Neutrophil (primary cell): ENCODE data around the gene UBE2Q2.

Experiments
- H3K27ac ChIP-seq: fragments of 200-600 bp; sonication (generic); 2 replicates; pipeline ENCODE4 v1.5.1; 2016; ENCODE audit warnings: mild to moderate bottlenecking, moderate library complexity
- H3K27me3 ChIP-seq: fragments of 200-600 bp; sonication (generic); 2 replicates; pipeline ENCODE4 v1.6.0; 2016; ENCODE audit warnings: mild to moderate bottlenecking
- H3K36me3 ChIP-seq: fragments of 200-600 bp; sonication (generic); 2 replicates; pipeline ENCODE4 v1.5.1; 2017
- H3K4me1 ChIP-seq, 2 experiments: fragments of 200-600 bp in 1 of 2; sonication (generic) in 1 of 2; 1 replicate in 1 of 2; 2 replicates in 1 of 2; pipeline versions ENCODE4 v1.5.1 to v1.6.1; 2013 to 2016; ENCODE audit warnings: low read depth in 1 of 2, low read length in 1 of 2, mild to moderate bottlenecking in 1 of 2, moderate library complexity in 1 of 2; ENCODE audit not compliant: control insufficient read depth in 1 of 2, insufficient read depth in 1 of 2
- H3K4me3 ChIP-seq, 2 experiments: fragments of 200-600 bp in 1 of 2; sonication (generic) in 1 of 2; 1 replicate in 1 of 2; 2 replicates in 1 of 2; pipeline ENCODE4 v1.5.1; 2013 to 2016; ENCODE audit warnings: low read depth in 1 of 2, low read length in 1 of 2, mild to moderate bottlenecking in 1 of 2, moderate library complexity in 1 of 2
- H3K9me3 ChIP-seq: fragments of 200-600 bp; sonication (generic); 2 replicates; pipeline ENCODE4 v1.5.1; 2016
- CTCF ChIP-seq: fragments of 200-600 bp; sonication (generic); IDR thresholded peaks from 2 replicates; pipeline ENCODE4 v1.5.1; 2016; ENCODE audit warnings: antibody characterized with exemption

Gene UBE2Q2

DNA sequence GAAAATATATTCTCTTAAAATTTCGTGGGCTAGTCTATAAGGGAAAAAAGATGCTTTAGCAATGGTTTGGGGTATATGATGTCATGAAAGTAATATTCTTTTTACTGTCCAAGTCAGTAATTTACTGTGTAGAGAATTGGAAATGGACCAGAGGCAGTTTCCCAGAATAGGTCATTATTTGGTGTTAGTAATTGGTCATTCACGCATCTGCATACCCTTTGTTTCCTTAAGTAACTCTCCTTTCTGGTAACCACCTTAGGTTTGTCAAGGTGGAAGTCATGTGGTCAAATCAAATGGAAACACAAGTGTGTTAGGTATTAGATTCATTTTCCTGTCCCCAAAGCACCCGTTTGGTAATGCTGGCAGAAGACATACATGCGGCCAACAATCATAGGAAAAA is 84.4 kb downstream of the UBE2Q2 start:
- Histone ChIP-seq H3K27ac (no peak overlapping the region), H3K27me3 (no peaks in the 10 kb centered on the region), H3K4me3 (no peak overlapping the region), H3K9me3 (no peaks in the 10 kb centered on the region), H3K36me3 (peaks cover 33% of the 10 kb centered on the region), H3K4me1 (peaks cover 6 to 11% of the 10 kb centered on the region in 2 experiments)
- TF ChIP-seq CTCF = no peak

- peaks cover 45% of the 10 kb centered on the region for H3K36me3 ChIP-seq
These were observed 85.7 kb downstream of the UBE2Q2 start for GRCh38 chr15:75928680-75929608.

DNA sequence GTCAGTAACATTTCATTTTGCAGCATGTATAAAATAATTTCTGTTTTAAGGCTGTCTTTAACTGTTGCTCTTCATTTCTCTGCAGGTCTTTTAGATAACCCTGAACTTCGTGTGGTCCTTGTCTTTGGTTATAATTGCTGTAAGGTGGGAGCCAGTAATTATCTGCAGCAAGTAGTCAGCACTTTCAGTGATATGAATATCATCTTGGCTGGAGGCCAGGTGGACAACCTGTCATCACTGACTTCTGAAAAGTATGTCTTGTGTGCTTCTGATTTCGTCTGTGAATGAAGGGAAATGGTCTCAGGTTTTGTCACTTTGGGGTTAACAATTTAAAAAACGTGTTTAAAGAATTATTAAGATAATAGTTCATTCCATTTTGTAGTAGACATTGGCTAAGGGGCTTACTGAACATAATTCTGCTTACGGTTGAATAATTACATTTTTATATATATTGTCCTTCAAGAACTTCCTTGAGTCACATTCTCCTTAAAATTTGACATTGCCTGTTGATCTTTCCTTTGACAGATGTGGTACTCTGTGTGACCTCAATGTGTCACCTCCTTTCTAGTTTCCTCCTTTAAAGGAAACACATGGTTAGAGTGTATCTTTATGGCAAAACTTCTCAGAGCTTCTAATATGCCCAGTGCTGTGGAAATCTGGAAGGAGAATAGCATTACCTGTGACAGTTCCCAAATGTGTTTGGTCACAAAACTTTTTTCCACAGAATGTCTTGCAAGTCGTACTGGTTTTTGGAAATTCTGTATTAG is 86.7 kb downstream of the UBE2Q2 start:
- peaks cover 6 to 11% of the 10 kb centered on the region in 2 experiments for H3K4me1 ChIP-seq
- TF ChIP-seq CTCF = no peak
- peaks cover 54% of the 10 kb centered on the region for H3K36me3 ChIP-seq
- H3K27ac ChIP-seq = no peak overlapping the region
- no peaks in the 10 kb centered on the region for H3K27me3 ChIP-seq
- H3K9me3 ChIP-seq = no peaks in the 10 kb centered on the region
- no peak overlapping the region for H3K4me3 ChIP-seq

More at GRCh38 chr15:75928680-75929608, 85.7 kb downstream of the UBE2Q2 start:
- H3K9me3 ChIP-seq = no peaks in the 10 kb centered on the region
- no peak overlapping the region for H3K27ac ChIP-seq
- no peaks in the 10 kb centered on the region for H3K27me3 ChIP-seq
- no peak overlapping the region for H3K4me3 ChIP-seq
- TF ChIP-seq CTCF = no peak
- peaks cover 6 to 11% of the 10 kb centered on the region in 2 experiments for H3K4me1 ChIP-seq

DNA sequence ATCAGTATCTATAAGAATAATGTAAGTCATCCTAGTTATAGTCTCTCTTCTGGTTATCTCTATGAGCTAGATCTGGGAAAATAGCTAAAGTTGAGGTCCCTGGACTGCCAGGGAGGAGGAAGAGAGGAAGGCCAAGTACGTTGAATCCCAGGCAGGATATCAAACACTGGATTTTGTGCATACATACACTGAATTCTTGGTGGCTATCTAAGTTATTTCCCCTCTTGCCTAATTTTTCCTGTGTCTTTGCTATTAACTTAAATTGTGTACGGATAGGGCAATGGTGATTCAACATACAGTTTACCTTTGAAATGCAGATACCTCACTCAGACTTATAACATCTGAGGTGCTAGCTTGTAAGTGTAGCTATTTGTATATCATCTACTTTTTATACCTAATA is 87.6 kb downstream of the UBE2Q2 start:
- Histone ChIP-seq H3K4me1 (peaks cover under 1 to 2% of the 10 kb centered on the region in 2 experiments), H3K27me3 (no peaks in the 10 kb centered on the region), H3K27ac (no peak overlapping the region), H3K36me3 (peaks cover 60% of the 10 kb centered on the region), H3K4me3 (no peak overlapping the region), H3K9me3 (no peaks in the 10 kb centered on the region)
- no peak for TF ChIP-seq CTCF

DNA sequence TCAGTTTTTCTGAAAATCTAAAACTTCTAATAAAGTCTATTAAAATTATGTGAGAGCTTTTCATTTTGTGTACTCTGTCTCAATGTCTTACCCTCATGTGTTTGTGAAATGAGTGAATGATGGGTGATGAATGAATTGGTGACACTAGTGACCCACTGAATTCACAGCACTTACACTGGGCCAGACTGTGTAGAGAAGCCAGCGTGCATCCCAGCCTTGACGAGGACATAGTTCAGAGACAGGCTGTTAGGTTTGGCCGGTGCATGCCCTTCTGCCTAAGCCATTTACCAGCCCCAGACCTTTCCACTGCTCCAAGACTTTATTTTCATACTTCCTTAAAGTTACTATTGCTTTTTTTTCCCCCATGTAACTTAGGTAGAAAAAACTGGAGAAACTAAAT is 99.2 kb downstream of the UBE2Q2 start:
- Histone ChIP-seq H3K4me3 (no peak overlapping the region), H3K9me3 (no peaks in the 10 kb centered on the region), H3K4me1 (no peaks in the 10 kb centered on the region), H3K36me3 (peaks cover 5% of the 10 kb centered on the region), H3K27ac (no peak overlapping the region), H3K27me3 (no peaks in the 10 kb centered on the region)
- no peak for TF ChIP-seq CTCF
